ENCODE data around the gene IRF2BP2. TPM values are rescaled to one million over a fixed set of nuclear protein-coding genes. Genes with fewer than 3 reads are reported as not detected.

The IRF2BP2 gene
- total and polyA plus RNA-seq, 2 of the 13 experiments (the other 11 are each of a cell fraction or from before 2014, with no cell fraction given): 140 to 147 TPM

- TF ChIP-seq DMTF1 (CRISPR knock-in tag; IDR thresholded peaks at IDR 0.05): 0 out of 2 replicates have a peak, but pooled peaks have one; percentile 24
- TF ChIP-seq NKX3-1 (CRISPR knock-in tag; IDR thresholded peaks at IDR 0.05): peak; percentile 49; the same call in 1 of the 2 replicates
- TF ChIP-seq SP2 (CRISPR knock-in tag; IDR thresholded peaks at IDR 0.05): peak; percentile 27
- peak; percentile 45; the same call in 1 of the 2 replicates for TF ChIP-seq HNRNPL (IDR thresholded peaks at IDR 0.05; ENCODE audit: low read depth, low read length)
- TF ChIP-seq MLLT10 (CRISPR knock-in tag; IDR thresholded peaks at IDR 0.05): no peak
- TF ChIP-seq CSRNP1 (CRISPR knock-in tag; IDR thresholded peaks at IDR 0.05): peak; percentile 83; the same call in 1 of the 2 replicates
- no peak for TF ChIP-seq KDM3A (CRISPR knock-in tag; IDR thresholded peaks at IDR 0.05; ENCODE audit: low read depth)
- peak; percentile 43; the same call in 1 of the 2 replicates for TF ChIP-seq ZGPAT (CRISPR knock-in tag; IDR thresholded peaks at IDR 0.05)
- peak; percentile 31 for TF ChIP-seq CTCF (CRISPR knock-in tag; IDR thresholded peaks at IDR 0.05)
- TF ChIP-seq ELF1 (CRISPR knock-in tag; IDR thresholded peaks at IDR 0.05): no peak
- TF ChIP-seq ZBTB14 (CRISPR knock-in tag; IDR thresholded peaks at IDR 0.05): peak; percentile 67; the same call in 1 of the 2 replicates
- TF ChIP-seq RXRB (CRISPR knock-in tag; IDR thresholded peaks at IDR 0.05; ENCODE audit: borderline replicate concordance): peak; percentile 11; the same call in 1 of the 2 replicates
- no peak for TF ChIP-seq ZNF512B (CRISPR knock-in tag; IDR thresholded peaks at IDR 0.05; ENCODE audit: borderline replicate concordance)
- TF ChIP-seq NBN (conservative IDR thresholded peaks at IDR 0.05): no peak
- peak; percentile 62 for TF ChIP-seq PHF20 (CRISPR knock-in tag; IDR thresholded peaks at IDR 0.05)
- TF ChIP-seq PLRG1 (conservative IDR thresholded peaks at IDR 0.05): no peak
- TF ChIP-seq ARID2 (CRISPR knock-in tag; IDR thresholded peaks at IDR 0.05; ENCODE audit: borderline replicate concordance): peak; percentile 82; the same call in 1 of the 2 replicates
- TF ChIP-seq ZNF839 (CRISPR knock-in tag; IDR thresholded peaks at IDR 0.05; ENCODE audit: borderline replicate concordance): no peak
These were observed 767 bp upstream of the IRF2BP2 start (continued) for GRCh38 chr1:234610666-234611224.

All from HepG2 (cell line).